Lower leg skin (tissue), 3 donors: ENCODE measurements around the gene ZNF414.

Source experiments
- CTCF ChIP-seq, 3 donors: fragments of 450-650 bp; IDR thresholded peaks; one replicate each; pipeline ENCODE4 v1.5.1; 2016; ENCODE audit warnings: antibody characterized with exemption in 3 of 3, mild to moderate bottlenecking in 3 of 3, moderate library complexity in 2 of 3
- POLR2A ChIP-seq, 2 donors: fragments of 450-650 bp; IDR thresholded peaks; one replicate each; pipeline ENCODE4 v1.6.1; 2016 to 2017; ENCODE audit warnings: antibody characterized with exemption in 2 of 2, mild to moderate bottlenecking in 1 of 2, moderate library complexity in 1 of 2

GRCh38 chr19:8558325-8558724 is 44.4 kb upstream of the ZNF414 start:
- TF ChIP-seq CTCF (IDR thresholded peaks at IDR 0.05): no peak
- TF ChIP-seq POLR2A (IDR thresholded peaks at IDR 0.05): no peak
